ENCODE data around the gene SERPINA5. TPM values are rescaled to one million over a fixed set of nuclear protein-coding genes. Genes with fewer than 3 reads are reported as not detected.

The SERPINA5 gene
- total RNA-seq, 1 experiment from 2014 or later: 3.0 TPM

- Histone ChIP-seq H3K36me3 (ENCODE audit: control insufficient read depth in 1 of 2, insufficient read depth in 2 of 2, low read length in 2 of 2) (no peaks in the 10 kb centered on the region), H3K27me3 (ENCODE audit: insufficient read depth, low read length) (no peaks in the 10 kb centered on the region), H3K79me2 (ENCODE audit: insufficient read depth, low read length) (no peaks in the 10 kb centered on the region), H4K20me1 (ENCODE audit: insufficient read depth) (no peaks in the 10 kb centered on the region), H3K9ac (ENCODE audit: low read length) (no peak overlapping the region), H3K9me2 (ENCODE audit: insufficient read depth) (no peaks in the 10 kb centered on the region), H3K4me3 (replicated peaks in 1 of 2; ENCODE audit: low read depth in 1 of 2, low read length in 2 of 2) (no peak overlapping the region), H3K4me1 (ENCODE audit: control insufficient read depth in 1 of 2, insufficient read depth in 2 of 2, low read length in 2 of 2) (peaks cover 0 to 2% of the 10 kb centered on the region in 2 experiments; a peak in 2 of 4 replicates), H3K27ac (ENCODE audit: low read depth, low read length) (no peak overlapping the region), H3K4me2 (ENCODE audit: low read length) (no peak overlapping the region), H2AFZ (ENCODE audit: low read depth, low read length, poor library complexity, severe bottlenecking) (no peak overlapping the region), H3K9me3 (ENCODE audit: control insufficient read depth in 1 of 2, insufficient read depth in 1 of 2, low read depth in 1 of 2, low read length in 2 of 2) (peaks cover 3 to 10% of the 10 kb centered on the region in 2 experiments; a peak in 2 of 4 replicates)
- TF ChIP-seq YY1 (IDR thresholded peaks at IDR 0.05; ENCODE audit: extremely low read depth, insufficient replicate concordance, low read depth, low read length): no peak
- peak; percentile 88 for TF ChIP-seq CBX3 (IDR thresholded peaks at IDR 0.05; ENCODE audit: low read depth)
- no peak for TF ChIP-seq EGR1 (IDR thresholded peaks at IDR 0.05; ENCODE audit: low read depth)
- no peak for TF ChIP-seq TCF7L2 (IDR thresholded peaks at IDR 0.05; ENCODE audit: borderline replicate concordance, extremely low read depth, insufficient read depth, insufficient read length)
- TF ChIP-seq MAX (IDR thresholded peaks at IDR 0.05): no peak
- ChIA-PET RAD21 (ENCODE audit: low non-redundant PET in 1 of 2, low total read pairs in 2 of 2, uncharacterized antibody in 2 of 2, unreplicated experiment in 2 of 2) (no interaction called here), CTCF (no interaction called here), POLR2A (no interaction called here)
- DNase-seq (ENCODE audit: low read depth, low spot score) (no peak), ATAC-seq (no peak)
- intact Hi-C loops (cut with micrococcal nuclease): no loop called here
- no TSS peak for BruUV-seq (replicated peaks)
Measured at GRCh38 chr14:94617988-94618822, 37.0 kb downstream of the SERPINA5 start.

GRCh38 chr14:94619297-94619696, 38.1 kb downstream of the SERPINA5 start:
- intact Hi-C loops (cut with micrococcal nuclease): no loop called here
- TF ChIP-seq SRF (IDR thresholded peaks at IDR 0.05; ENCODE audit: low read depth): no peak
- TF ChIP-seq SIN3A (IDR thresholded peaks at IDR 0.05; ENCODE audit: low read depth): no peak
- TF ChIP-seq ZBTB33 (IDR thresholded peaks at IDR 0.05; ENCODE audit: extremely low read depth, insufficient replicate concordance, low read length): no peak
- TF ChIP-seq EZH2 (IDR thresholded peaks at IDR 0.05): no peak
- TF ChIP-seq EGR1 (IDR thresholded peaks at IDR 0.05; ENCODE audit: low read depth): no peak
- TF ChIP-seq SP1 (IDR thresholded peaks at IDR 0.05; ENCODE audit: low read depth): no peak
- TF ChIP-seq MAX (IDR thresholded peaks at IDR 0.05): no peak
- no peak for TF ChIP-seq POLR2AphosphoS5 (IDR thresholded peaks at IDR 0.05; ENCODE audit: low read depth, low read length)
- no peak for TF ChIP-seq CBX3 (IDR thresholded peaks at IDR 0.05; ENCODE audit: low read depth)
- no peak for TF ChIP-seq ATF3 (IDR thresholded peaks at IDR 0.05)
- no peak for TF ChIP-seq JUND (IDR thresholded peaks at IDR 0.05)
- TF ChIP-seq ZFX (IDR thresholded peaks at IDR 0.05): no peak
- no peak for TF ChIP-seq CTCF (IDR thresholded peaks at IDR 0.05 in 2 of 3, conservative IDR thresholded peaks at IDR 0.05 in 1 of 3; ENCODE audit: borderline replicate concordance in 1 of 3, insufficient read depth in 1 of 3, low read depth in 2 of 3, low read length in 2 of 3)

More at GRCh38 chr14:94619297-94619696, 38.1 kb downstream of the SERPINA5 start:
- no peaks in the 10 kb centered on the region for H3K36me3 ChIP-seq (ENCODE audit: control insufficient read depth in 1 of 2, insufficient read depth in 2 of 2, low read length in 2 of 2)
- BruUV-seq (replicated peaks): no TSS peak
- no peak overlapping the region for H3K4me3 ChIP-seq (replicated peaks in 1 of 2; ENCODE audit: low read depth in 1 of 2, low read length in 2 of 2)
- ATAC-seq: no peak
- POLR2A ChIA-PET: no interaction called here
- H3K9me2 ChIP-seq (ENCODE audit: insufficient read depth): no peaks in the 10 kb centered on the region
- no peaks in the 10 kb centered on the region for H4K20me1 ChIP-seq (ENCODE audit: insufficient read depth)
- H3K27ac ChIP-seq (ENCODE audit: low read depth, low read length): no peak overlapping the region
- CTCF ChIA-PET: no interaction called here
- DNase-seq (ENCODE audit: low read depth, low spot score): no peak
- peaks cover 2% of the 10 kb centered on the region; the same call in 1 of the 2 replicates for H3K27me3 ChIP-seq (ENCODE audit: insufficient read depth, low read length)
- no peak overlapping the region for H3K4me2 ChIP-seq (ENCODE audit: low read length)
- H3K9me3 ChIP-seq (ENCODE audit: control insufficient read depth in 1 of 2, insufficient read depth in 1 of 2, low read depth in 1 of 2, low read length in 2 of 2): peaks cover 3 to 10% of the 10 kb centered on the region in 2 experiments; a peak in 2 of 4 replicates
- no peaks in the 10 kb centered on the region for H3K4me1 ChIP-seq (ENCODE audit: control insufficient read depth in 1 of 2, insufficient read depth in 2 of 2, low read length in 2 of 2)
- no peaks in the 10 kb centered on the region for H3K79me2 ChIP-seq (ENCODE audit: insufficient read depth, low read length)
- RAD21 ChIA-PET (ENCODE audit: low non-redundant PET in 1 of 2, low total read pairs in 2 of 2, uncharacterized antibody in 2 of 2, unreplicated experiment in 2 of 2): no interaction called here
- no peak overlapping the region for H3K9ac ChIP-seq (ENCODE audit: low read length)
- H2AFZ ChIP-seq (ENCODE audit: low read depth, low read length, poor library complexity, severe bottlenecking): no peak overlapping the region
